Activated B cell treated with CpG ODN at 0.5 μM for 24 hours (primary cell): Measurements from ENCODE around the gene KBTBD12. TPM values are rescaled to one million over a fixed set of nuclear protein-coding genes. Genes with fewer than 3 reads are reported as not detected.

Source experiments
- ATAC-seq: fragments of 200-7000 bp; cut with Tn5 transposase; one replicate; pipeline ENCODE4 v1.10.0; 2021; ENCODE audit warnings: low read depth, mild to moderate bottlenecking, moderate library complexity
- CTCF ChIA-PET: fragments of 350-600 bp; sonication (Branson Sonifier 250); formaldehyde crosslinking; loops from one replicate; lab custom pipeline; 2021; ENCODE audit warnings: antibody characterized with exemption; lab: Charles Lee
- POLR2A ChIA-PET: fragments of 350-600 bp; sonication (Branson Sonifier 250); formaldehyde crosslinking; loops from one replicate; lab custom pipeline; 2021; ENCODE audit warnings: antibody characterized with exemption; lab: Charles Lee
- DNase-seq: peaks from one replicate; pipeline ENCODE4 v3.0.0; 2022
- H3K27ac Mint-ChIP-seq: one replicate; pipeline ENCODE4 v1.8.0; 2020; ENCODE audit warnings: mixed read lengths
- H3K27me3 Mint-ChIP-seq: one replicate; pipeline ENCODE4 v1.8.0; 2021; ENCODE audit warnings: mixed read lengths
- H3K36me3 Mint-ChIP-seq: one replicate; pipeline ENCODE4 v1.8.0; 2021; ENCODE audit warnings: low read depth, mixed read lengths
- H3K4me1 Mint-ChIP-seq: one replicate; pipeline ENCODE4 v1.8.0; 2021; ENCODE audit warnings: mixed read lengths
- H3K4me3 Mint-ChIP-seq: one replicate; pipeline ENCODE4 v1.8.0; 2020; ENCODE audit warnings: mild to moderate bottlenecking, mixed read lengths
- H3K9me3 Mint-ChIP-seq: one replicate; pipeline ENCODE4 v1.8.0; 2020; ENCODE audit warnings: mixed read lengths
- CTCF ChIP-seq: fragments of 200-600 bp; IDR thresholded peaks from one replicate; pipeline ENCODE4 v1.8.0; 2022; ENCODE audit warnings: antibody characterized with exemption, mild to moderate bottlenecking
- intact Hi-C: fragments of 100-400 bp; cut with micrococcal nuclease; formaldehyde crosslinking; loops from one replicate; pipeline ENCODE4 v1.15.1; 2024
- total RNA-seq: library from RNA; stranded (reverse); gene quantifications from 2 replicates; pipeline ENCODE4 v1.2.3, GENCODE V29; 2022

The KBTBD12 gene
- total RNA-seq, 1 donor from 2014 or later: 0.16 TPM

- intact Hi-C loops: no loop called here
- Mint-ChIP-seq H3K4me1 (no peaks in the 10 kb centered on the region), H3K27me3 (no peaks in the 10 kb centered on the region)
Observed at GRCh38 chr3:127988770-127989557, 73.9 kb downstream of the KBTBD12 start.

GRCh38 chr3:127990051-127990450 lies 75.0 kb downstream of the KBTBD12 start:
- ChIA-PET CTCF (no interaction called here), POLR2A (no interaction called here)
- intact Hi-C loops: no loop called here
- no peak for TF ChIP-seq CTCF
- no peak overlapping the region for H3K27ac Mint-ChIP-seq
- H3K36me3 Mint-ChIP-seq: no peaks in the 10 kb centered on the region
- H3K9me3 Mint-ChIP-seq: no peaks in the 10 kb centered on the region
- ATAC-seq: no peak
- DNase-seq: no peak
- no peaks in the 10 kb centered on the region for H3K4me1 Mint-ChIP-seq
- no peak overlapping the region for H3K4me3 Mint-ChIP-seq
- H3K27me3 Mint-ChIP-seq: no peaks in the 10 kb centered on the region

More at GRCh38 chr3:127988770-127989557, 73.9 kb downstream of the KBTBD12 start:
- TF ChIP-seq CTCF: no peak
- ATAC-seq (no peak), DNase-seq (no peak)
- Mint-ChIP-seq H3K36me3 (no peaks in the 10 kb centered on the region), H3K9me3 (no peaks in the 10 kb centered on the region), H3K27ac (no peak overlapping the region), H3K4me3 (no peak overlapping the region)
- CTCF ChIA-PET: no interaction called here
- POLR2A ChIA-PET: no interaction called here

GRCh38 chr3:127990461-127990860 lies 75.4 kb downstream of the KBTBD12 start:
- no peaks in the 10 kb centered on the region for H3K36me3 Mint-ChIP-seq
- intact Hi-C loops: no loop called here
- ChIA-PET CTCF (no interaction called here), POLR2A (no interaction called here)
- TF ChIP-seq CTCF: no peak
- H3K27me3 Mint-ChIP-seq: no peaks in the 10 kb centered on the region
- H3K27ac Mint-ChIP-seq: no peak overlapping the region
- DNase-seq (no peak), ATAC-seq (no peak)
- no peak overlapping the region for H3K4me3 Mint-ChIP-seq
- no peaks in the 10 kb centered on the region for H3K4me1 Mint-ChIP-seq
- H3K9me3 Mint-ChIP-seq: no peaks in the 10 kb centered on the region

GRCh38 chr3:127991251-127991650 lies 76.2 kb downstream of the KBTBD12 start:
- no peak for TF ChIP-seq CTCF
- H3K9me3 Mint-ChIP-seq: no peaks in the 10 kb centered on the region
- H3K27me3 Mint-ChIP-seq: no peaks in the 10 kb centered on the region
- ChIA-PET POLR2A (no interaction called here), CTCF (no interaction called here)
- no peak overlapping the region for H3K27ac Mint-ChIP-seq
- DNase-seq (no peak), ATAC-seq (no peak)
- no peaks in the 10 kb centered on the region for H3K4me1 Mint-ChIP-seq
- H3K4me3 Mint-ChIP-seq: no peak overlapping the region
- no peaks in the 10 kb centered on the region for H3K36me3 Mint-ChIP-seq
- intact Hi-C loops: no loop called here

DNA sequence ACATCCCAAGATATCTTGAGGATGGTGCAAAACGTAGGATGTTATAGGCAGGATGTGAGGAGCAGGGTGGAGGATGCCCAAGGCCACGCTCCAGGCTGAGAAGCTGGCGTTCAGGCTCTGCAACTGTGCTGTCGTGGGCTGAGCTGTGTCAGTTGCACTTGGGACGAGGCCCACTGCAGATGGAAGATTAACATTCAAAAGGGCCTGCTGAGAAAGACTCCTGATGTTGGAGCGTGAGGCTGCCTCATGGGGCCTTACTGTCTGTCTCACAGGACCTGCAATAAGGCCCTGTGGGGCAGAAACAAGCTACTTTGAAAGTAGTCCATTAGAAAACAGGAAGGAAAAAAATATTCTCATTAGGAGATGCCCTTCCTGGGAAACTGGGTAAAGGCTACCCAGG lies 76.6 kb downstream of the KBTBD12 start:
- ATAC-seq: no peak
- no peaks in the 10 kb centered on the region for H3K9me3 Mint-ChIP-seq
- intact Hi-C loops: no loop called here
- no peaks in the 10 kb centered on the region for H3K27me3 Mint-ChIP-seq
- POLR2A ChIA-PET: no interaction called here
- no peak for DNase-seq
- H3K36me3 Mint-ChIP-seq: no peaks in the 10 kb centered on the region
- no peak for TF ChIP-seq CTCF
- CTCF ChIA-PET: no interaction called here
- H3K27ac Mint-ChIP-seq: no peak overlapping the region
- H3K4me3 Mint-ChIP-seq: no peak overlapping the region
- no peaks in the 10 kb centered on the region for H3K4me1 Mint-ChIP-seq
